Measurements from ENCODE around the gene BACE2. TPM values are rescaled to one million over a fixed set of nuclear protein-coding genes. Genes with fewer than 3 reads are reported as not detected.
A peak's percentile ranks its signal among the peaks of the same experiment; 100 is the strongest.

Gene BACE2
- total RNA-seq, 1 experiment from 2014 or later = 40.8 TPM

DNA sequence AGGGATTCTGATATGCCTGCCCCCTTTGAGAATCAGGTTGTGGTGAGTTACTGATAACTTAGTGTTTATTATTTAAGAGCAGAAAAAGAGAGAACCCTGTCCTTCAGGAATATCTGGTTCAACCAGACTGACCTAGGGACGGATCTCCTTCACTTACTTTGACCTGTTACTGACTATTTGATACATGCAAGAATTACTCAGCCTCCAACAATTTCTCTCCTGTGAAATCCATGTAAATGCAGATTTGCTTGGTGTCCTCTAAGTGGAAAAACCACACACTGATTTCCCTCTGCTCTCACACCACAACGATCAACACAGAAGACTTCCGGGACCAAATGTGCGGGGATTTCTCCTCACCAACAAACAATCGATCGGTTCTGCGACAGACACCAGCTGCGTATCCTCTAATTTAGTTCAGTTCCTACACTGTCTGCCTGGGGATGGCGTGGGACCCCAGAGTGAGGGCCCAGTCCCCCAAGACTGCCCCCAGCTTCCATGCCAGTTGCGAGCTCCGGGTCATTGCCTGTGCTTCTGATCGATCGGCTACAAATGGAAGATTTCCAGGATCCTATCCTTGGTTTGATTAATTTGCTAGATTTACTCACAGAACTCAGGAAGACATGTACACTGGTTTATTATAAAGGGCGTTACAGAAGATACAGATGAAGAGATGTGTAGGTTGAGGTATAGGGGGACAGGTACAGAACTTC is 51.7 kb downstream of the BACE2 start:
- no peaks in the 10 kb centered on the region for H3K9me2 ChIP-seq (ENCODE audit: insufficient read depth)
- TF ChIP-seq, protein P1, sequence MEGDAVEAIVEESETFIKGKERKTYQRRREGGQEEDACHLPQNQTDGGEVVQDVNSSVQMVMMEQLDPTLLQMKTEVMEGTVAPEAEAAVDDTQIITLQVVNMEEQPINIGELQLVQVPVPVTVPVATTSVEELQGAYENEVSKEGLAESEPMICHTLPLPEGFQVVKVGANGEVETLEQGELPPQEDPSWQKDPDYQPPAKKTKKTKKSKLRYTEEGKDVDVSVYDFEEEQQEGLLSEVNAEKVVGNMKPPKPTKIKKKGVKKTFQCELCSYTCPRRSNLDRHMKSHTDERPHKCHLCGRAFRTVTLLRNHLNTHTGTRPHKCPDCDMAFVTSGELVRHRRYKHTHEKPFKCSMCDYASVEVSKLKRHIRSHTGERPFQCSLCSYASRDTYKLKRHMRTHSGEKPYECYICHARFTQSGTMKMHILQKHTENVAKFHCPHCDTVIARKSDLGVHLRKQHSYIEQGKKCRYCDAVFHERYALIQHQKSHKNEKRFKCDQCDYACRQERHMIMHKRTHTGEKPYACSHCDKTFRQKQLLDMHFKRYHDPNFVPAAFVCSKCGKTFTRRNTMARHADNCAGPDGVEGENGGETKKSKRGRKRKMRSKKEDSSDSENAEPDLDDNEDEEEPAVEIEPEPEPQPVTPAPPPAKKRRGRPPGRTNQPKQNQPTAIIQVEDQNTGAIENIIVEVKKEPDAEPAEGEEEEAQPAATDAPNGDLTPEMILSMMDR (conservative IDR thresholded peaks at IDR 0.05) = no peak
- TF ChIP-seq EZH2 (IDR thresholded peaks at IDR 0.05; ENCODE audit: low read depth) = no peak
- CTCF ChIA-PET = no interaction called here
- H3K79me2 ChIP-seq (ENCODE audit: low read depth) = no peaks in the 10 kb centered on the region
- no peaks in the 10 kb centered on the region for H3K27me3 ChIP-seq (ENCODE audit: insufficient read depth, low read depth)
- peaks cover 37% of the 10 kb centered on the region for H3K4me1 ChIP-seq (replicated peaks; ENCODE audit: insufficient read depth)
- H2AFZ ChIP-seq = peak overlapping the region; percentile 73
- POLR2A ChIA-PET (ENCODE audit: unreplicated experiment) = interaction anchor here (0.7 kb wide), 1 partner anchor 78 kb away, joined by 3 read pairs; no protein-coding TSS in a partner anchor
- H3K27ac ChIP-seq = peak overlapping the region; percentile 93
- H3K9me3 ChIP-seq (ENCODE audit: insufficient read depth, low read depth) = no peaks in the 10 kb centered on the region
- peak; percentile 42 to 96 for DNase-seq
- H3K4me3 ChIP-seq = peak overlapping the region; percentile 50
- H3F3A ChIP-seq (ENCODE audit: insufficient read depth, low read depth) = peaks cover 14% of the 10 kb centered on the region
- intact Hi-C loops (cut with micrococcal nuclease; ENCODE audit: unreplicated experiment) = loop anchor here (1.0 kb wide), 1 partner anchor 51 kb away; the partner anchor contains the start of gene BACE2
- no peaks in the 10 kb centered on the region for H4K20me1 ChIP-seq (ENCODE audit: insufficient read depth)
- no peaks in the 10 kb centered on the region for H3K36me3 ChIP-seq (ENCODE audit: low read depth)
- BruUV-seq (replicated peaks) = TSS peak; percentile 50
- H3K4me2 ChIP-seq = peak overlapping the region; percentile 94

DNA sequence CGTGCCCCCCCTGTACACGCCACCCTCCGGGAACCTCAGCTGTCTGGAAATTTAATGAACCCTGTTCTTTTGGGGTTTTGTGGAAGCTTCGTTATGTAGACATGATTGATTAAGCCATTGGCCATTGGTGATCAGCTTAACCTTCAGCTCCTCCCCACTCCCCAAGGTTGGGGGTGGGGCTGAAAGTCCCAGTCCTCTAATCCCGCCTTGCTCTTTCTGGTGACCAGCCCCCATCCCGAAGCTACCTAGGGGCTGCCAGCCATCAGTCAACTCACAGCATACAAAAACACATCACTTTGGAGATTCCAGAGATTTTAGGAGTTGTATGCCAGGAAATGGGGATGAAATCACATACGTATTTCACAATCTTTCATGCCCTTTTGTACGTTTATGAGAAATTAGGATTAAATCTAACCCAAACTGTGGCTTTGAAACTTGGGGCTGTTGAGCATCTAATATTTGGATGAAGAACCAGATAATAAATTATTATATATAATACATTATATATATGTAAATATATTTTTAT is 52.3 kb downstream of the BACE2 start:
- H3K36me3 ChIP-seq (ENCODE audit: low read depth) = no peaks in the 10 kb centered on the region
- CTCF ChIA-PET = no interaction called here
- DNase-seq = no peak
- H3K27ac ChIP-seq = peak overlapping the region; percentile 93
- no TSS peak for BruUV-seq (replicated peaks)
- no peaks in the 10 kb centered on the region for H4K20me1 ChIP-seq (ENCODE audit: insufficient read depth)
- no peaks in the 10 kb centered on the region for H3K79me2 ChIP-seq (ENCODE audit: low read depth)
- H3F3A ChIP-seq (ENCODE audit: insufficient read depth, low read depth) = peaks cover 14% of the 10 kb centered on the region
- POLR2A ChIA-PET (ENCODE audit: unreplicated experiment) = interaction anchor here (0.7 kb wide), 1 partner anchor 78 kb away, joined by 3 read pairs; no protein-coding TSS in a partner anchor
- peaks cover 37% of the 10 kb centered on the region for H3K4me1 ChIP-seq (replicated peaks; ENCODE audit: insufficient read depth)
- H3K4me2 ChIP-seq = peak overlapping the region; percentile 94
- intact Hi-C loops (cut with micrococcal nuclease; ENCODE audit: unreplicated experiment) = no loop called here
- TF ChIP-seq, protein P1 (conservative IDR thresholded peaks at IDR 0.05) = no peak
- TF ChIP-seq EZH2 (IDR thresholded peaks at IDR 0.05; ENCODE audit: low read depth) = no peak
- peak overlapping the region; percentile 50; the same call in 1 of the 2 replicates for H3K4me3 ChIP-seq
- H3K9me3 ChIP-seq (ENCODE audit: insufficient read depth, low read depth) = no peaks in the 10 kb centered on the region
- no peaks in the 10 kb centered on the region for H3K27me3 ChIP-seq (ENCODE audit: insufficient read depth, low read depth)
- H3K9me2 ChIP-seq (ENCODE audit: insufficient read depth) = no peaks in the 10 kb centered on the region
- peak overlapping the region; percentile 73 for H2AFZ ChIP-seq

DNA sequence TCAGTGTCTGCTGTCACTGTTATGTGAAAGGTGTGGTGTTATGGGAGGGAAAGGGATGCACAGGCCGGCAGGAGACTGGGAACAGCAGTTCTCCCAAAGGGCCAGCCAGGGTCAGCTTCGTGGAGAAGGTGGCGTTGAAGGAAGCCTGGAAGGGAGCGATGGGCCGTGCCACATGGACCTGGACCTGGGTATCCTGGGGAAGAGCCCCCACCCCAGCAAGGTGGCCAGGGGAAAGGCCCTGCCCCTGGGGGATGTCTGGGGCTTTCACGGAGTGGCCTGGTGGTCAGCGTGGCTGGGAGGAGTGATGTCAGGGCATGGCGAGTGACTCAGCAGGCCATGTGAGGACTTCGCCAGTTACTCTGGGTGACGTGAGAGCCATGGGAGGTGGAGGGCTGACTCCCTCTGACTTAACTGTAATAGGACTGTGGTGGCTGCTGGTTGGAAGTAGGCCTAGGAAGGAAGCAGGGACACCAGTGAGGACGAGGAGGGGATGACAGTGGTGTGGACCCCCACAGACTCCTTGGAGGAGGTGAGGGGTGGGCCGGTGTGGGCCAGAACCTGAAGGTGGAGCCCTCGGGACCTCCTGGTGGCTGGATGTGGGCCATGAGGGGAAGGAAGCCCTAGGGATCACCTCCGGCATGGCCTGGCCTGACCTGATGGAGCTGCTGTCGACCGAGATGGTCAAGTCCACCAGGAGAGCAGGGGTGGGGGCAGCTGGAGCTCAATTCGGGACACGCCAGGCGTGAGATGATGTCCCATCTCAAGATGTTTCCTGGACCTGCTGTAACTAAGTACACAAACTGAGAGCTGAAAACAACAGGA is 54.5 kb downstream of the BACE2 start:
- no peak for DNase-seq
- TF ChIP-seq, protein P1 (conservative IDR thresholded peaks at IDR 0.05) = no peak
- no peak for TF ChIP-seq EZH2 (IDR thresholded peaks at IDR 0.05; ENCODE audit: low read depth)
- Histone ChIP-seq H3K27ac (no peak overlapping the region), H4K20me1 (ENCODE audit: insufficient read depth) (no peaks in the 10 kb centered on the region), H3K27me3 (ENCODE audit: insufficient read depth, low read depth) (no peaks in the 10 kb centered on the region), H3K9me2 (ENCODE audit: insufficient read depth) (no peaks in the 10 kb centered on the region), H2AFZ (no peak overlapping the region), H3K79me2 (ENCODE audit: low read depth) (no peaks in the 10 kb centered on the region), H3K4me2 (no peak overlapping the region), H3K4me1 (replicated peaks; ENCODE audit: insufficient read depth) (peaks cover 33% of the 10 kb centered on the region), H3K4me3 (no peak overlapping the region), H3F3A (ENCODE audit: insufficient read depth, low read depth) (peaks cover 14% of the 10 kb centered on the region), H3K9me3 (ENCODE audit: insufficient read depth, low read depth) (no peaks in the 10 kb centered on the region), H3K36me3 (ENCODE audit: low read depth) (no peaks in the 10 kb centered on the region)
- CTCF ChIA-PET = no interaction called here
- intact Hi-C loops (cut with micrococcal nuclease; ENCODE audit: unreplicated experiment) = no loop called here
- POLR2A ChIA-PET (ENCODE audit: unreplicated experiment) = no interaction called here
- BruUV-seq (replicated peaks) = no TSS peak
